ENCODE data around the gene UBE2L3. TPM values are rescaled to one million over a fixed set of nuclear protein-coding genes. Genes with fewer than 3 reads are reported as not detected.

UBE2L3 gene
- total and polyA plus RNA-seq, 2 of the 8 experiments (the other 6 are each of a cell fraction or from before 2014, with no cell fraction given): 63.5 to 90.0 TPM

DNA sequence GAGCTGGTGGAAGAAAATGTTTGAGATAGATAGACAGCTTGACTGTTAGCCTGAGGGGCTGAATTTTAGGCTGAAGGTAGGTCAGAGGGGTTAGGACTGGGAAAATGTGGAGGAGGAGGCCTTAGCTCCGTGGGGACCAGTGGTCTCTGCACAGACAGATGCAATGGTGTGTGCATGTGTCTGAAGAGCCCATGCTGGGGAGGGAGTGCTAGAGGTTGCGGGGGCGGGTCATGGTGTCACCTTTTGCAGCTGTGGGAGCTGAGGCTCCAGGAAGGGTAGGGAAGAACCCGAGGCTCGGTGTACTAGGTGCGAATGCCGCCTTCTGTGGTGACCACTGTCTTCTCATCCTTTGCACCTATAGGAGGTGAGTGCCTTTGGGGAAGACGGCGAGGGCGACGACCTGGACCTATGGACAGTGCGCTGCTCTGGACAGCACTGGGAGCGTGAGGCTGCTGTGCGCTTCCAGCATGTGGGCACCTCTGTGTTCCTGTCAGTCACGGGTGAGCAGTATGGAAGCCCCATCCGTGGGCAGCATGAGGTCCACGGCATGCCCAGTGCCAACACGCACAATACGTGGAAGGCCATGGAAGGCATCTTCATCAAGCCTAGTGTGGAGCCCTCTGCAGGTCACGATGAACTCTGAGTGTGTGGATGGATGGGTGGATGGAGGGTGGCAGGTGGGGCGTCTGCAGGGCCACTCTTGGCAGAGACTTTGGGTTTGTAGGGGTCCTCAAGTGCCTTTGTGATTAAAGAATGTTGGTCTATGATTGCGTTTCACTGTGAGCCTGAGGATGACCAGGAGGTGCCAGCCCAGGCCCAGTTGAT lies 76.2 kb downstream of the UBE2L3 start:
- H3K9ac ChIP-seq (replicated peaks in 1 of 4; ENCODE audit: extremely low read depth in 1 of 4, low read depth in 3 of 4, low read length in 3 of 4): no peak overlapping the region
- no peak overlapping the region for H2BK15ac ChIP-seq (ENCODE audit: low read length)
- no peak overlapping the region for H3K4ac ChIP-seq (replicated peaks; ENCODE audit: insufficient read length, low read depth, low read length)
- H2BK120ac ChIP-seq (replicated peaks; ENCODE audit: low read depth, low read length): no peak overlapping the region
- peaks cover 0 to 7% (median 1%) of the 10 kb centered on the region in 4 experiments; a peak in 3 of 7 replicates for H3K27me3 ChIP-seq (replicated peaks in 1 of 4; ENCODE audit: control insufficient read depth in 3 of 4, extremely low read depth in 1 of 4, insufficient read depth in 3 of 4, low read length in 3 of 4)
- H4K5ac ChIP-seq (ENCODE audit: insufficient read length, low read depth, low read length): no peak overlapping the region
- H3K79me1 ChIP-seq (ENCODE audit: low read depth, low read length): no peaks in the 10 kb centered on the region
- DNase-seq (ENCODE audit: low read depth in 1 of 2, low spot score in 2 of 2) (no peak), FAIRE-seq (no peak)
- TF ChIP-seq CTCF (IDR thresholded peaks at IDR 0.05; ENCODE audit: control extremely low read depth in 1 of 3, insufficient read depth in 1 of 3, low read depth in 1 of 3, low read length in 3 of 3) (peak in 2 of 3 experiments; percentile 24 to 38; a peak in 2 of 4 replicates), BCL11A (IDR thresholded peaks at IDR 0.05; ENCODE audit: low read depth in 2 of 2, low read length in 2 of 2) (no peak)
- no peak overlapping the region for H2BK12ac ChIP-seq (ENCODE audit: low read depth, low read length)
- no peak overlapping the region for H2AK5ac ChIP-seq (ENCODE audit: low read depth, low read length)
- no peak overlapping the region for H3K18ac ChIP-seq (ENCODE audit: extremely low read depth, low read length)
- H3K56ac ChIP-seq (replicated peaks; ENCODE audit: insufficient read length, low read depth, low read length): no peak overlapping the region
- H3K4me3 ChIP-seq (ENCODE audit: extremely low read depth in 1 of 4, insufficient read depth in 2 of 4, low read depth in 3 of 4, low read length in 4 of 4): peak overlapping the region in 3 of 4 experiments; percentile 13 to 77 (median 27); a peak in 2 of 8 replicates
- 92% methylated on average over 22 of the region's 22 CpGs; no CpG with 5 or more reads in 1 of the 2 experiments for WGBS, 2 experiments (ENCODE audit: extremely low coverage in 1 of 2, insufficient coverage in 1 of 2, insufficient read length in 1 of 2, insufficient replicate concordance in 2 of 2, low coverage in 1 of 2, low lambda C conversion rate in 2 of 2, missing lambda C conversion rate in 1 of 2)
- no peak overlapping the region for H4K91ac ChIP-seq (replicated peaks; ENCODE audit: insufficient read length, low read length)
- H2AFZ ChIP-seq (ENCODE audit: low read length): no peak overlapping the region
- peaks cover 0 to 11% of the 10 kb centered on the region in 2 experiments for H4K20me1 ChIP-seq (replicated peaks in 1 of 2; ENCODE audit: control insufficient read depth in 1 of 2, insufficient read depth in 2 of 2, low read length in 2 of 2)
- peak overlapping the region; percentile 17 to 79; a peak in 3 of 4 replicates for H3K4me2 ChIP-seq (ENCODE audit: insufficient read depth in 1 of 2, low read depth in 2 of 2, low read length in 2 of 2)
- H3K36me3 ChIP-seq (ENCODE audit: control insufficient read depth in 2 of 4, insufficient read depth in 4 of 4, low read length in 3 of 4): no peaks in the 10 kb centered on the region
- H3K14ac ChIP-seq (ENCODE audit: insufficient read length): no peak overlapping the region
- POLR2A ChIA-PET (ENCODE audit: partially characterized antibody): interaction anchor here (1.0 to 5.7 kb wide), 4 partner anchors 10 to 72 kb away, joined by 3 to 74 read pairs (median 23); partner anchors contain the start of genes CCDC116, PPIL2 and YDJC
- H3K4me1 ChIP-seq (replicated peaks in 1 of 4; ENCODE audit: control insufficient read depth in 3 of 4, insufficient read depth in 4 of 4, low read length in 3 of 4): peaks cover 0 to 5% (median 2%) of the 10 kb centered on the region in 4 experiments; a peak in 4 of 7 replicates
- H2BK20ac ChIP-seq (ENCODE audit: low read length): no peak overlapping the region
- no peaks in the 10 kb centered on the region for H3K9me3 ChIP-seq (ENCODE audit: insufficient read depth in 2 of 2, low read depth in 1 of 2, low read length in 1 of 2)
- H3K23ac ChIP-seq (ENCODE audit: insufficient read length): no peak overlapping the region
- H3K79me2 ChIP-seq (ENCODE audit: control insufficient read depth in 1 of 2, insufficient read depth in 2 of 2, low read length in 2 of 2): no peaks in the 10 kb centered on the region
- CTCF ChIA-PET (ENCODE audit: partially characterized antibody): interaction anchor here (0.7 to 22.2 kb wide), 16 partner anchors 9 to 187 kb away, joined by 3 to 499 read pairs (median 11); partner anchors contain the start of genes CCDC116, PPIL2 and YDJC
- peaks cover 5% of the 10 kb centered on the region; the same call in 1 of the 2 replicates for H3K23me2 ChIP-seq (ENCODE audit: low read depth, low read length)
- peak overlapping the region; percentile 57 for H4K8ac ChIP-seq (ENCODE audit: extremely low read depth, insufficient read depth, low read length)
- no peak overlapping the region for H2BK5ac ChIP-seq (ENCODE audit: low read depth, low read length)
- H3K27ac ChIP-seq (ENCODE audit: low read depth, low read length): no peak overlapping the region
